ENCODE measurements around the gene DIDO1.

DIDO1 gene

GRCh38 chr20:62957136-62958117, 31.1 kb upstream of the DIDO1 start:
- TF ChIP-seq Cebpa-rat (IDR thresholded peaks at IDR 0.05): no peak
- H3K4me2 ChIP-seq: peak overlapping the region; percentile 100
- H3K9ac ChIP-seq: peak overlapping the region; percentile 92; the same call in 1 of the 2 replicates
- peak overlapping the region; percentile 96 for H3K27ac ChIP-seq
- H3K9me3 ChIP-seq: no peaks in the 10 kb centered on the region
- peaks cover 84% of the 10 kb centered on the region for H3K4me1 ChIP-seq
- H3K4me3 ChIP-seq: no peak overlapping the region
- H3K36me3 ChIP-seq: peaks cover 52% of the 10 kb centered on the region
- H4K20me1 ChIP-seq: peaks cover 78% of the 10 kb centered on the region
- H3K27me3 ChIP-seq: no peaks in the 10 kb centered on the region

- H3K4me2 ChIP-seq: peak overlapping the region; percentile 100
- peak overlapping the region; percentile 92; the same call in 1 of the 2 replicates for H3K9ac ChIP-seq
- peaks cover 69% of the 10 kb centered on the region for H4K20me1 ChIP-seq
- peak overlapping the region; percentile 96 for H3K27ac ChIP-seq
- no peaks in the 10 kb centered on the region for H3K9me3 ChIP-seq
- H3K4me3 ChIP-seq: no peak overlapping the region
- peaks cover 43% of the 10 kb centered on the region for H3K36me3 ChIP-seq
- TF ChIP-seq Cebpa-rat (IDR thresholded peaks at IDR 0.05): no peak
- H3K27me3 ChIP-seq: no peaks in the 10 kb centered on the region
- H3K4me1 ChIP-seq: peaks cover 88% of the 10 kb centered on the region
Observed at GRCh38 chr20:62956387-62957135, 30.3 kb upstream of the DIDO1 start.

- peak overlapping the region; percentile 92 for H3K9ac ChIP-seq
Observed at GRCh38 chr20:62955519-62956386, 29.4 kb upstream of the DIDO1 start.

GRCh38 chr20:62953839-62954703, 27.8 kb upstream of the DIDO1 start:
- Histone ChIP-seq H3K27ac (peak overlapping the region; percentile 96), H3K9me3 (peaks cover 4% of the 10 kb centered on the region; the same call in 1 of the 2 replicates), H3K4me3 (peak overlapping the region; percentile 76), H3K4me1 (peaks cover 87% of the 10 kb centered on the region), H3K36me3 (peaks cover 52% of the 10 kb centered on the region), H3K4me2 (peak overlapping the region; percentile 100), H3K27me3 (no peaks in the 10 kb centered on the region), H4K20me1 (peaks cover 51% of the 10 kb centered on the region), H3K9ac (peak overlapping the region; percentile 92)
- TF ChIP-seq Cebpa-rat (IDR thresholded peaks at IDR 0.05): no peak

More at GRCh38 chr20:62955519-62956386, 29.4 kb upstream of the DIDO1 start:
- Histone ChIP-seq H3K4me2 (peak overlapping the region; percentile 100), H3K4me3 (no peak overlapping the region; the same call in 1 of the 2 replicates), H3K4me1 (peaks cover 91% of the 10 kb centered on the region), H4K20me1 (peaks cover 64% of the 10 kb centered on the region), H3K27me3 (no peaks in the 10 kb centered on the region), H3K27ac (peak overlapping the region; percentile 96), H3K9me3 (no peaks in the 10 kb centered on the region), H3K36me3 (peaks cover 45% of the 10 kb centered on the region)
- TF ChIP-seq Cebpa-rat (IDR thresholded peaks at IDR 0.05): no peak

- no peak for TF ChIP-seq Cebpa-rat (IDR thresholded peaks at IDR 0.05)
- H3K9me3 ChIP-seq: peaks cover 10% of the 10 kb centered on the region; the same call in 1 of the 2 replicates
- peaks cover 78% of the 10 kb centered on the region for H3K4me1 ChIP-seq
- H3K4me3 ChIP-seq: peak overlapping the region; percentile 76
- H3K4me2 ChIP-seq: peak overlapping the region; percentile 100
- peak overlapping the region; percentile 92 for H3K9ac ChIP-seq
- peak overlapping the region; percentile 96 for H3K27ac ChIP-seq
- H3K27me3 ChIP-seq: no peaks in the 10 kb centered on the region
- peaks cover 44% of the 10 kb centered on the region for H4K20me1 ChIP-seq
- peaks cover 60% of the 10 kb centered on the region for H3K36me3 ChIP-seq
Observed at GRCh38 chr20:62952968-62953838, 26.9 kb upstream of the DIDO1 start.

GRCh38 chr20:62952373-62952967, 26.2 kb upstream of the DIDO1 start, which contains the start of gene SLC17A9:
Gene SLC17A9 (plus strand): TSS chr20:62952709. CDS start chr20:62952831, 122 bp downstream.
- TF ChIP-seq Cebpa-rat (IDR thresholded peaks at IDR 0.05): no peak
- H3K4me2 ChIP-seq: peak within 1 kb of the TSS; percentile 100
- H3K9me3 ChIP-seq: peaks cover 10% of the 10 kb centered on the region; the same call in 1 of the 2 replicates
- H3K9ac ChIP-seq: peak within 1 kb of the TSS; percentile 92
- H3K36me3 ChIP-seq: peaks cover 60% of the 10 kb centered on the region
- peaks cover 37% of the 10 kb centered on the region for H4K20me1 ChIP-seq
- peak within 1 kb of the TSS; percentile 96 for H3K27ac ChIP-seq
- peak within 1 kb of the TSS; percentile 76 for H3K4me3 ChIP-seq
- no peaks in the 10 kb centered on the region for H3K27me3 ChIP-seq
- peaks cover 71% of the 10 kb centered on the region for H3K4me1 ChIP-seq

- Histone ChIP-seq H3K4me1 (peaks cover 65% of the 10 kb centered on the region), H3K27ac (peak overlapping the region; percentile 96), H3K27me3 (no peaks in the 10 kb centered on the region), H4K20me1 (peaks cover 32% of the 10 kb centered on the region), H3K9me3 (peaks cover 10% of the 10 kb centered on the region; the same call in 1 of the 2 replicates), H3K4me2 (peak overlapping the region; percentile 100), H3K4me3 (peak overlapping the region; percentile 76), H3K9ac (peak overlapping the region; percentile 92), H3K36me3 (peaks cover 60% of the 10 kb centered on the region)
- no peak for TF ChIP-seq Cebpa-rat (IDR thresholded peaks at IDR 0.05)
Observed at GRCh38 chr20:62951896-62952372, 25.6 kb upstream of the DIDO1 start.
